Kidney glomerular epithelial cell (primary cell): ENCODE measurements around the gene PPM1L.
"Not testable (repeated sequence)": the region's sequence is repeated elsewhere in the genome, so short reads cannot be mapped to it uniquely, and the experiment has no call there.

Source experiments
- DNase-seq: peaks from one replicate; lab custom pipeline; 2025; lab: John Stamatoyannopoulos, UW

The PPM1L gene

DNA sequence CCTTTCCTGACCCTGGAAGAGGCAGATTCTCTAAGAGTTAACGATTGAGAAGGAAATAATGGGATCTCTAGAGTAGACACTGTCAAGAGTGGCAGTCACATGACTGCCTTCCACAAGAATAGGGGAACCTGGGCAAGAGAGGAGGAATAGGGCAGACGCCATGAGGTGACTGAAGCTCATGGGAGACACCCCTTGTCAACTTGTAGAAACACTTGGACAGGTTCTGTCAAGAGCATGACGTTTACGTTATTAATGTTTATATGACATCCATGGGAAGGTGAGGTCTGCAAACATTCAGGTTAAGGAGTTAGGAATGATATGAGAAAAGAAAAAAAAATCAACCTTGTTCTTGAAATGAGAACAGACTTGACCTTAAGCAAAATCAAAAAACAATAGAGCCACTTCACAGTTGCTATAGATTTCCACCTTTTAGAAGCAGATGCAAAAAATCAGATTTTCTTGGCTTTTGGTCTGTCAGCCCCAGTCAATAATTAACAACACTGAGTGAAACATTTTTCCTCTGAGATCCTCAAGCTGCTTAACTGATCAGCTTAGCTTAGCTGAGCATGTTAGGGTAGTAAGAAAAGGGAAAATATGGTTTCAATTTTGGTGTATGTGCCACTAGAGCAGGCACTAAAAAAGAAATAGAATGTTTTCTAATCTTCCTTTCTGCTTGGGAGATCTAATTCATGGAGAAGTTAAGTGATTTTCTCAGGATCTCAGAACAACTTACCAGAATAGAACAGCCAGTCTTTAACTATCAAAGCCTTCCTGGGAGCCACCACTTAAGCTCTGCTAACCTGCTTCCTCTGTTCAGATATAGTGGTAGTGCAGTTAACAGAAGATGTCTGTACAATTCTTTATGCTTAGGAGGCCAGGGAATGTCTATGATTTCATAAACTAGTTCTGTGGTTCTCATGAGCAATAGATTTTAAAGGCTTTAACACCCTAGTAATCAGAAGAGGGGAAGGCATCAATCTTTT lies 232.2 kb downstream of the PPM1L start:
- peak; percentile 32 for DNase-seq

DNA sequence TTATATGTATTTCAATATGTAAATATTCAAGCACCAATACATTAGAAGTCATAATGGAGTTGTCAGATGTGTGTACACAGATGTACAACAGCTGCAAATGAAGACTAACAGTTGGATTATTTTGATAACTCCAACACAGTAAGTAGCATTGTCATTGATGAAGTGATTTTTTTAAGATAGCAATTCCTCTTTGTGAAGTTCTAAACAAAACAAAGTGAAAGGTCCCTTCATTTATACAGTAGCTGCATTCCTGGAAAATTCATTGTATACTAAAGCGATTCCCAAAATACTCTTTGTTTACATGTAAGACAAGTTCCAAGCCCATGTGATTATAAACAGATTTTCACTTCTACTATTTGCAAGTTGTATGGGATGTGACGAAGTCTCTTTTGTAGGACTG lies 234.4 kb downstream of the PPM1L start:
- no peak for DNase-seq

DNA sequence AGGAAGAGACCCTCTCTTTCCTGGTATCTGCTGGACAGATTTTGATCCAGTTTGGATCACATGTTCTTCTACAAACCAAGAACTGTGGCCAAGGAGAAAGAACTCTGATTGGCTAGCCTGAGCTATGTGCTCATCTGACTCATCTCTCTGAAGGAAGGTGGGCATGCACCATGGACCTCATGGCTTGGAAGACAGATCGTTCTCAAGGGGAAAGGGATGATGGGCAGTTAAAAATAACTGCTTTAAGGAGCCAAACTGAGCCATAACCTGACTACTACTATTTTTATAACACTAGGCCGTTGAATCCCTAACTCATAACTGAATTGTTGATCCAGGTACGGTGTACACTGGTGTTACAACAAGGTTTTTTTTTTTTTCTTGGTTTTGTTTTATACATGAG lies 236.7 kb downstream of the PPM1L start:
- no peak for DNase-seq

DNA sequence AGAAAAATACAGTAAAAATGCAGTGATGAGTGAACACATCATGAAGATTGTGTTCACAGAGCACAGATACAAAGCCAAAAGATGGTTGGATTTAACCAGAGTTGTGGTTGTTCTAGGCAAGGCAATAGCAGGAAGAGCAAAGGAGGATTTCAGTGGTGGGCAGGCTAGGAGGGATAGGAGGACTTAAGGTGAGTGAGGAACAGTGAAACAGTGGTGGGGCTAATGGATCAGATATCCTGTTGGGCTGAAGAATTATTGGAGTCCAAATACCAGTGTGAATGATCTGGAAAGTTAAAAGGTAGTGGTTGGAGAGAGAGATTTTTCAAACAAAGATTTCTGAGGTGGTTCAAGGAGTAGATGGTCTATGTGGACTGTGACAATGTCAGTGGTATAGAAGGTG lies 240.8 kb downstream of the PPM1L start:
- no peak for DNase-seq

DNA sequence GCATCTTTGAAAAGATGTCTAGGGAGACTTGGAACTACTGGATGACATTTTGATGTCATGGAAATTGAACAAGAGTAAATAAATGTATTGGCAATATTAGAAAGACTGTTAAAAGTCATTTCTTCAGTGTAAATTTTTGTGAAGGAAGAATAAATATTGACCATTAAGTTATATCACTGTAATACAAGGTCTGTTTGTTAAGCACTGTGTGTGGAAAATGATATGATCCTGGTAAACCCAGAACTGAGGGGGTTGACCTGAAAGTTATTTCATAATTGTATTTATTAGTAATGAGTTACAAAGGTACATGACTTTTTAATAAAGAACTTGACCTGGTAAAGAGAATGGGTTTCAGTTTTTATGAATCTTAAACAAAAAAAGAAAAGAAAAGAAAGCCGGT lies 242.6 kb downstream of the PPM1L start:
- DNase-seq: no peak

DNA sequence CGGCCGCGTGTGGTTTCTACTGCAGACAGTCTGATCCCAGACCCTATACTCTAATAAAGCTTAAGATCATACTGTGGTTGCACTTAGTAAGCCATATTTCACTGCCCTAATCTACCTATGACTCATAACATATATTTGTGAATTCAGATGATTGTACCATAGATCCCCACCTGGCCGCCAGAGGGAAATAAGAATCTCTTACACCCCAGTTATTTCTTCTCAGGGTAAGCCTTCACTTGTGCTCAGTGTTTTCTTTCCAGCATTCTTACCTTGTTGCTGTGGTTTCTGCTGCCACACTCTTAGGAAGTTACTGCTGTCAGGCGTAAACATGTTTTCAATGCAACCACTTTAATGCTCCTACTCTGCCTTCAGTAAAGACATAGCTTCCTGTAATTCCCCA lies 243.2 kb downstream of the PPM1L start:
- no peak for DNase-seq

DNA sequence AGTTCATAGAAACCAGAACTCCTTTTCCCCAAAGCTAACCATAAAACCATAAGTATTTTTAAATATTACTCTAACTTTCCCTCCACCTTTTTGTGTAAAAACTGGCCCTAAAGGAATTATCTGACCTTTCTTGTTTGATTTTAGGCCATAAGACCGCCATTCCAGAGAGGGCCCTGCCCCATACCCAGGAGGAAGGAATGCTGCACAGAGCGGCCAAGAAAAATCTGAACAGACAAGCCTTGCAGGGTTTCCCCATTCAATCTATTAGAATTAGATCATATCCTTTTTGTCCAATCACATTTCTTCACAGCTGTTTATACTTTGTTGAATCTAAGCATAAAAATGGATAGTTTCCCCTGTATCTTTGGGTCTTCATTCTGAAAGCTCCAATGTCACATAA lies 252.1 kb downstream of the PPM1L start:
- DNase-seq: no peak

DNA sequence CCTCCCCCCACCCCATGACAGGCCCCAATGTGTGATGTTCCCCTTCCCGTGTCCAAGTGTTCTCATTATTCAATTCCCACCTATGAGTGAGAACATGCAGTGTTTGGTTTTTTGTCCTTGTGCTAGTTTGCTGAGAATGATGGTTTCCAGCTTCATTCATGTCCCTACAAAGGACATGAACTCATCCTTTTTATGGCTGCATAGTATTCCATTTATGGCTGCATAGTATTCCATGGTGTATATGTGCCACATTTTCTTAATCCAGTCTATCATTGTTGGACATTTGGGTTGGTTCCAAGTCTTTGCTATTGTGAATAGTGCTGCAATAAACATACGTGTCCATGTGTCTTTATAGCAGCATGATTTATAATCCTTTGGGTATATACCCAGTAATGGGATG lies 254.1 kb downstream of the PPM1L start:
- not testable (repeated sequence) for DNase-seq

DNA sequence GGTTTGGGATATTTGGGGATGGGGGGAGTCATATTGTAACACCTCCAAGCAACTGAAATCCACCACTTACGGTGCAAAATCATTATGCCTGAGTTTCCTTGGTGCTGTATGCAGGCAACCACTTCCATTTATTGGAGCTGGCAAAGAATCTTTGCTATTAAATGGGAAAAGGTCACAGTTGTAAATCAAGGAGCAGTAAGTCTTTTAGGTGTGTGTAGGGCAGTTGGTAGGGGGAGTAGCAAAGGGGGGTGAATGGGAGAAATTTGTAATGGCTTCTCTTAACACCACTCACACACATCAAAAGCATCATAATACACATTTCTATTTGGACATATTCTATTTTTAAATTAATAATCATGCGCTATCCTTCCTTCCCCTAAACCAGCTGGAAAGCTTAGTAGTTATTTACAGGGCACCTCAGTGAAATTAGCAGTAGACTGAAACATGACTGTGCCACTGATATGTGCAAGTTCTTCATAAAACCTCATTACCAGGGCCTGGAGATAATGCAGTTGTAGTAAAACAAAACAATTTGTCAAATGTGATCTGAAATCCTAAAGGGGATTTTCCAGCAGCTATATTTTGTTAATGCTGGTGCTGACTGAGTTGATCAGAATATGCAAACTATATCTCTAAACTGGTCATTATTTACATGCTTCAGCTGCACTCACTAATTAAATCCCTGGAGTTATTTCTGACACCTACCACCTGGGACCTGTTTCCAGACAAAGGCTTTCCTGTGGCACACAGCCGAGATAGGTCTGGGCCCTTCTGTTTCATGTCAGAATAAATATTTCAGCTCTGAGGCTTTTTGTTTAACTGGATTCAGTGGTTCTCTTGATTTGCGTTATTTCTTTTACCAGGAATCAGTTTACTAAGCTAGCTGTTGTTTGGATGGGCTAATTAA lies 259.1 kb downstream of the PPM1L start:
- no peak for DNase-seq

DNA sequence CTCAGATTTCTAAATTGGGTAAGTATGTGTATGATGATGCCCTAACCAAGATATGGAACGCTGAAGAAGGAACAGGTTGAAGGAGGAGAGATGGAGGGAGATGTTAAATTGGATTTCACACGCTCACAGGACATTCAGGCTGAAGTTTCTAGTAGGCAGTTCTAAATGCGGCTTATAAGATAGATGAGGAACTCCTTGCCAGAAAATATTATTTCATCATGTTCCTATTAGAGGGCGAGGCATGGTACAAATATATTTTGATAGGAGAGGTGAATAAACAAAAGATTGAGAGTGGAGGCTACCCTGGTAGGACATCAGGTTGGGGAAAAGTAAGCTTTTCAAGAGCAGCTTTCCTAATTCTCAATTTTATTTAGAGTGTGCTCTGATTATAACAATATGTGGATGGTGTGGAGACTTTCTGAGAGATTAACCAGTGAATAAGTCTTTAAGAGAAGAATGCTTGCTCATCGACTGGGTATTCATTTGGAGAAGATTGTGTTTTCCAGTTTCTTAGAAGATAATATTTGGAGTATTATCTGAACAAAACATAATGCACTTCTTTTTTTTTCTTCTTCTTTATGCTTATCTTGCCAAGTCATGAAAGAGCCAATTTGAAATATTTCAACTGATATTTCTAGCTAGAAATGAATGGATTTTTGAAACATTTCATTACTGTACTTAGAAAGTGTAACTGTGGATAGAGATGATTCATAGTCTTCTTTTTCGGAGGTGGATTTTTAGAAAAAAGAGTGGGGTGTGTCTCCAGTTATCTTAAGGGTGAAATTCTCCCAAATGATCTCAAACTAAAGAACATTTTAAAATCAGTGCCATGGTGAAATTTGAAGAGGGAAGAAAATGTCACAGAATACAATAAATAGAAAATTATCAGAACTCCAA lies 260.6 kb downstream of the PPM1L start:
- no peak for DNase-seq

DNA sequence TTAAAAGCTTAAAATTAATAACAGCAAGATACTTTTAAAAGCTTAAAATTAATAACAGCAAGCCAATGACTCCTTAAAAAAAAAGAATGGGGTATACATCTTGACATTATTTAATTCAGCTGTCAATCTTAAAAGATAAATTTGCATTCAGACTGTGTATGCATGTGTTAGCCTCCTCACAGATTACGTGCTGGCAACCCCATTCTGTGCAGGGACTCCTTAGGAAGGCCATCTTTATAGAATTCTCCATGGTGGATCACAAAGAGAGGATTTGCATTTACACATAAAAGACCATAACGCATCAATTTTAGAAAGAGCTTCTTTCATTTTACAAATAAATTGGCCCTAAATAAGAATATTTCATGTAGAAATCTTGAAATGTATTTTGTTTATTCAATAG lies 261.9 kb downstream of the PPM1L start:
- DNase-seq: no peak

DNA sequence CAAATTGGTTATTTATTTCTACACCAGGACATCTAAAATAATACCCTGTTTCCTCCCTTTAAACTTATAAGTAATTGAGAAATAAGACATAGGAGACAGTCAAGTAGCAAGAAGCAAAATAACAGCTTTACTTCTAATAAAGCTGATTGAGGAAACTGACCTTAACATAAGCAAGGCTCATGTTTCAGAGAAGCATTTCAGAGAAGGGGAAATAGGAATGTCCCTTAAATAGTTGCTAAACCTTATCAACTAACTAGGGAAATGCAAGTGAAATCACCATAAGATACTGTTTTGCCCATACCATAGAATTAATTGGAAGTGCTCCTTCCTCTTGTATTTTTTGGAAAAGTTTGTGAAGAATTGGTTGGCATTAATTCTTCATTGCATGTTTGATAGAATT lies 264.2 kb downstream of the PPM1L start:
- DNase-seq: no peak

DNA sequence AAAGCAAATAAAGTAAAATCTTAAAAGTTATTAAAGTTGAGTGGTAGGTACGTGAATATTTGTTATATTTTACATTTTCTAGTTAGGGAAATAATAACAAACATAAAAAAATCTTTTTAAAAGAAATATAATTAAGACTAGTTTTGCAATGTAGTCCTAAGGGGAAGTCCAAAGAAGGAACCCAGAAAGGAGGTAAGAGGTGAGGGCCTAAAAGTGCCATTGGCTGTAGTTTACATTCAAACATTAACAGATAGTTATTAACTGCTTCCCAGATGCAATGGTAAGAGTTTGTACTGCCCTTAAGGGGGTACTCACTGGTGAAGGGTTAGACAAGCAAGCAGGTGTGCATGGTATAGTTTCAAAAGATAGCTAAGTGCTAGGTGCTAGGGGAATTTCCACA lies 269.9 kb downstream of the PPM1L start:
- DNase-seq: no peak

DNA sequence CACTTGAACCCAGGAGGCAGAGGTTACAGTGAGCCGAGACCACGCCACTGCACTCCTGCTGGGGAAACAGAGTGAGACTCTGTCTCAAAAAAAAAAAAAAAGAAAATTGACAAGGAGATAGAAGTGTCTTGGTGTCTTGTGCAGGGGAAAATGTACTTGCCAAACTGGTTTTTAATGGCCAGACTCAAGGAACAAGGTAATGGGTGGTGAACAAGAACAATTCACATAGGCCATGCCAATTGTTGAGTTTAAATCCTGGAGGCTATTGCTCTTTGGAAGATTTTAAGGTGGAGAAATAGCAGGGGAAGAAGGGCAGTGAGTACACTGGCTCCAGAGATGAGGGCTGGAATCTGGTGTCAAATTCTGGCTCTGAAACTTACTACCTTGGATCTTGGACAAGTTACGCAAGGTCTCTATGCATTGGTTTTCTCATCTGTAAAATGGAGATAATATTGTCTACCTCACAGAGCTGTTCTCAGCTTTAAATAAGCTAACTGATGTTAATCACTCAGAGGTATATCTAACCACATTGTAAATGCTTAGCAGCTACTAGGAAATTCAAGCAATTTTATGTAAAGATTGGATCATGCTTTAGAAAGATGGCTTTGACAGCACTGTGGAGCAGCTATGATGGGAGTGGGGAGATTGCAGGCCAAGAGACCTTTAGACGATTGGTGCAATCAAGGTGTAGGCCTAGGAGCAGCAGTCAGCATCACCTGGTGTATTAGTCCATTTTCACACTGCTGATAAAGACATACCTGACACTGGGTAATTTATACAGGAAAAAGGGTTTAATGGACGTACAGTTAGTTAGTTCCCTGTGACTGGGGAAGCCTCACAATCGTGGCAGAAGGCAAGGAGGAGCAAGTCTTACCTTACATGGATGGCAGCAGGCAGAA lies 270.8 kb downstream of the PPM1L start:
- no peak for DNase-seq

DNA sequence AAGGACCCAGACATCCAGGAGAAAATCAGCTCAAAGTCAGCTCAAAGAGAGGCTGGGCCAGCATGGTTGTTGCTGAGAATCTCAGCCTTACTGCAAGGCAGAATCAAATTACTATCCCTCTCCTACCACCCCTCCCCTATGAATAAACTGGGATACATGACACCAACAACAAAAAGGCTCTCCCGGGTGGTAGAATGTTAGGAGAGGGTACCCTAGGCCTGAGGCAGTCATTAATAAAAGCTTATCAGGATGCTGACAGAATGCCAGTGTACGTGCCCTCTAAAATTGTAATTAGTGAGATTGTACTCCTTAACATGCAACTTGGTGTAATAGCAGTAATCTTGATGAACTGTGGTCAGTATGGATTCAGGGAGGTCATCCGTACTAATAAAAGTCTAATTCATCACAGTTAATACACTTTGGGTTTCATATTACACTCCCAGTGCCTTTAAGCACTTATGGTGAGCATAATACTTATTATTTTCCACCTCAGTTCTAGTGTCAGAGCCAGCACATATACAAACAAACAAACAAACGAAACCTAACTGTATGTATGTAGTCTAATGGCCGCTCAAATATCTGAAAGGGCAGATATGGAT lies 272.6 kb downstream of the PPM1L start:
- DNase-seq: no peak

DNA sequence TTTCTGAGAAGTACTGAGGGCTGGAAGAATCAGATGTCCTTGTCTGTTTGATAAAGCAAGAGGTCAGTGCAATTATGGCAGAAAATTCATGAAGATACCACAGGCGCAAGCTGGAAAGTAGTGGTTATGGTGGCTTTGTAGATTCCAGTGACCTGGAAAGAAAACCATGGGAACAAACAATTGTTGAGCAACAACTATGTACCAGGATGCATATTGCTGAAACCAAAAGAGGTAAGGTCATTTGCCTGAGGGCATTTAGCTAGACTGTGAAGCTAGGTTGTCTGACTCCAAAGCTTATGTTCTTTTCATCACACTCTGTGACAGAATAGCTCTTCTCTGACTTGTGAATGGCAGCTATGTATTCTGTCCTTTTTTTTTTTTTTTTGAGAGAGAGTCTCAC lies 275.1 kb downstream of the PPM1L start:
- no peak for DNase-seq

DNA sequence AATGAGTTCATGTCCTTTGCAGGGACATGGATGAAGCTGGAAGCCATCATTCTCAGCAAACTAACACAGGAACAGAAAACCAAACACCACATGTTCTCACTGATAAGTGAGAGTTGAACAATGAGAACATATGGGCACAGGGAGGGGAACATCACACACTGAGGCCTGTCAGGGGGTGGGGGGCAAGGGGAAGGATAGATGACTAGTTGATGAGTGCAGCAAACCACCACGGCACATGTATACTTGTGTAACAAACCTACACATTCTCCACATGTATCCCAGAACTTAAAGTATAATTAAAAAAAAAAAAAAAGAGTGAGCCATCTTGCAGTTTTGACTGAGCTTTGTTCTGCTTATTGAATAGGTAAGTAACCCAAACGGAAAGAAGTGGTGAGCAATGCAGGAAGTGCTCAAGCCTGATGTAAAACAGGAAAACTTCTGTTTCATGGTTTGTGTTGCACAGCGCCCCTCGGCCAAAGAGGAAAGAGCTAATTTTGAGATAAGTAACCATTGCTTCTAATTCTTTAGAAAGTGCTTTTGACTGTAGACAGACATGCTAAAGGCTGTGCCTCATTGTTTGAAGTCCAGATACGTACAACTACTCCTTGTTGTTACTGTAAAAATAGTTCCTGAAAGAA lies 279.0 kb downstream of the PPM1L start:
- not testable (repeated sequence) for DNase-seq

DNA sequence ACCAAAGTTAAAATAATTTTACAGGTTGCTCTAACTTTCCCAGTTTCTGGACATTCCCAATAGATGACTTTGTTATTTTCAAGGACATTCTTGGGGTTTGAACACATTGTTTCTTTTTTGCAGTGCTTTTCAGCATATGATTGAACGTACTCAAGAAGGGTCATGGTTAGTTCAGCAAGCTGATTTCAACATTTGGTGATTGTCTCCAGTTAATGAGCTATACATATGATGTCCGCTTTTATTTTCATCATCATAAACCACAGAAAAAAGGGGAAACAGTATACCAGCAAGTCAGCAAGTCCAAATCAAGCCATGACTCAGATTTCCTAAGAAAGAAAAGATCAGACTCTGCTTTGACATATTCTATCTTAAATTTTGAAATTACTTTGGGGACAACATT lies 279.7 kb downstream of the PPM1L start:
- DNase-seq: peak; percentile 43

DNA sequence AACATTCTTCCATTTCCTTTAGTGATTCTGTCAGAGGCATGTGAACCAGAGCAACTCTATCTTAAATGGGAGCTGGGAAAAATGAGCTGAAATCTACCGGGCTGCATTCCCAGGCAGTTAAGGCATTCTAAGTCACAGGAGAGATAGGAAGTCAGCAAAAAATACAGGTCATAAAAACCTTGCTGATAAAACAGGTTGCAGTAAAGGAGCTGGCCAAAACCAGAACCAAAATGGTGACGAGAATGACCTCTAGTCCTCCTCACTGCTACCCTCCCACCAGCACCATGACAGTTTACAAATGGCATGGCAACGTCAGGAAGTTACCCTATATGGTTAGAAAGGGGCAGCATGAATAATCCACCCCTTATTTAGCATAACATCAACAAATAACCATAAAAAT lies 282.7 kb downstream of the PPM1L start:
- DNase-seq: peak; percentile 33

DNA sequence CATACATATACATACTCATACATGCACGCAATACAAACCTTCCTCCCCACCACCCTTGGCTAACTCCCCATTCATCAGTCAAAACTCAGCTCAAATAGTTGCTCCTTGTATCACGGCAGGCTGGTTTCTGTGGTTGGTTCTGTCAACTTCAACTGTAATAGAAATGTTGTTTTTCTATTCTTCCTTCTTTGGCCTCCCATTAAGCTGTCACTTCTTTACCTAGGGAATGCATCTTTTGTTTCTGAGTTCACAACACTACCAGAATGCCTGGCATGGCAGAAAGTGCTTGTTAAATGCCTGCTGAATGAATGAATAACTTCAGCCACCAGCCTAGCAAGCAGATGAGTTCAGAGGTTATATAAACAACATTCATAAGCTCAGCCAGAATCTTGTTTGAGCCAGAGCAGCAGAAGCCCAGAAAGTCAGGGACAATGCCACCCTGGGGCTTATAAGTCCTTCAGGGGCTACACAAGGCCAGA lies 286.0 kb downstream of the PPM1L start:
- DNase-seq: peak; percentile 95
